ENCODE data around the gene PDE6H.

DNA sequence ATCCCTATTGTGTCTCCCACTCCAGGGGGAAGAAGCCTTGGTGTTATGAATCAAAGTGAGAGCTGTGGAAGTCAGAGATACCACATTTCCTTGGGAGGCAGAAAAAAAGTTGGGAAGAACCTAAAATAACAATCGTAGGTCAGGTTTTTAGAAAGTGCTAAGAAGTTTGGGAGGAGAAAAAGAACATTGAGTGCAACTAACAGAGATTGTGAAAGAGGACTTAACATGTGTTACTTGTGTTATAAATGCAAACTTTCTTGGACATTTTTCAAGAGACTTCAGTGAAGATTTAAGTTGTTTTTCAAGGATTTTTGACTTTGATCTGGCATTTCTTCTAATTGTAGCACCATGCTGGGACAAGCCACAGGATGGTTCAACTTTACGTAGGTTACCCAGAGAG is 26.7 kb upstream of the PDE6H start:
- TF ChIP-seq, protein P1, sequence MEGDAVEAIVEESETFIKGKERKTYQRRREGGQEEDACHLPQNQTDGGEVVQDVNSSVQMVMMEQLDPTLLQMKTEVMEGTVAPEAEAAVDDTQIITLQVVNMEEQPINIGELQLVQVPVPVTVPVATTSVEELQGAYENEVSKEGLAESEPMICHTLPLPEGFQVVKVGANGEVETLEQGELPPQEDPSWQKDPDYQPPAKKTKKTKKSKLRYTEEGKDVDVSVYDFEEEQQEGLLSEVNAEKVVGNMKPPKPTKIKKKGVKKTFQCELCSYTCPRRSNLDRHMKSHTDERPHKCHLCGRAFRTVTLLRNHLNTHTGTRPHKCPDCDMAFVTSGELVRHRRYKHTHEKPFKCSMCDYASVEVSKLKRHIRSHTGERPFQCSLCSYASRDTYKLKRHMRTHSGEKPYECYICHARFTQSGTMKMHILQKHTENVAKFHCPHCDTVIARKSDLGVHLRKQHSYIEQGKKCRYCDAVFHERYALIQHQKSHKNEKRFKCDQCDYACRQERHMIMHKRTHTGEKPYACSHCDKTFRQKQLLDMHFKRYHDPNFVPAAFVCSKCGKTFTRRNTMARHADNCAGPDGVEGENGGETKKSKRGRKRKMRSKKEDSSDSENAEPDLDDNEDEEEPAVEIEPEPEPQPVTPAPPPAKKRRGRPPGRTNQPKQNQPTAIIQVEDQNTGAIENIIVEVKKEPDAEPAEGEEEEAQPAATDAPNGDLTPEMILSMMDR (conservative IDR thresholded peaks at IDR 0.05; ENCODE audit: low read depth, low read length): no peak
- TF ChIP-seq EZH2 (IDR thresholded peaks at IDR 0.05; ENCODE audit: borderline replicate concordance, low read depth, low read length, poor library complexity, severe bottlenecking): no peak

Data from A673 (cell line).